K562 (cell line): ENCODE data around the gene NOS1. TPM values are rescaled to one million over a fixed set of nuclear protein-coding genes. Genes with fewer than 3 reads are reported as not detected.

Experiments used
- ATAC-seq: fragments of 200-7000 bp; cut with Tn5 transposase; 3 replicates; pipeline ENCODE4 v1.9.1; 2020; ENCODE audit warnings: moderate library complexity
- BruUV-seq: library from RNA; stranded (reverse); fragments of 400-500 nt; replicated peaks from 2 replicates; lab custom pipeline; 2021; lab: Mats Ljungman, UMichigan
- CTCF ChIA-PET: fragments of 300-600 bp; formaldehyde crosslinking; extraction: SDS; loops from one replicate; lab custom pipeline; 2021; ENCODE audit warnings: low intra/inter-chr PET ratio; lab: Yijun Ruan, JAX
- POLR2A ChIA-PET: fragments of 300-600, 350-650 bp; sonication (Branson Sonifier 250); formaldehyde crosslinking; extraction: SDS; loops from one replicate; lab custom pipeline; 2021; ENCODE audit warnings: antibody characterized with exemption, inconsistent platforms; lab: Yijun Ruan, JAX
- DNase-seq, 4 experiments: peaks; one replicate each; pipeline versions ENCODE4 v3.0.0 to v3.0.0-alpha.2; 2011 to 2018; ENCODE audit warnings: low spot score in 3 of 4, mixed read lengths in 3 of 4; ENCODE audit errors: extremely low read depth in 1 of 4
- FAIRE-seq: peaks from 2 replicates; lab custom pipeline; 2011; peaks lifted over from hg19 to GRCh38; lab: Jason Lieb, UNC
- H2AFZ ChIP-seq: 2 replicates; pipeline ENCODE4 v1.6.0; 2011; ENCODE audit warnings: low read depth, low read length, control low read depth, inconsistent platforms
- H3K27ac ChIP-seq: fragments of 200-600 bp; 3 replicates; pipeline ENCODE4 v1.8.0; 2011; ENCODE audit warnings: low read depth, mild to moderate bottlenecking, control low read depth, inconsistent platforms, low read length, moderate library complexity, mixed read lengths; ENCODE audit errors: extremely low read depth
- H3K27me3 ChIP-seq, 2 experiments: fragments of 300-600 bp in 1 of 2; 2 replicates in 1 of 2; 3 replicates in 1 of 2; pipeline versions ENCODE4 v1.6.0 to v1.8.0; 2011; ENCODE audit warnings: inconsistent platforms in 2 of 2, low read length in 2 of 2, mild to moderate bottlenecking in 1 of 2, mixed read lengths in 1 of 2, moderate library complexity in 1 of 2; ENCODE audit not compliant: control insufficient read depth in 2 of 2, insufficient read depth in 2 of 2
- H3K36me3 ChIP-seq: fragments of 300-600 bp; 3 replicates; pipeline ENCODE4 v1.8.0; 2011; ENCODE audit warnings: mild to moderate bottlenecking, low read length, inconsistent platforms; ENCODE audit not compliant: control insufficient read depth, insufficient read depth
- H3K4me1 ChIP-seq, 2 experiments: fragments of 200-600 bp in 1 of 2; replicated peaks in 1 of 2; 2 replicates in 1 of 2; 3 replicates in 1 of 2; pipeline versions ENCODE4 v1.5.1 to v1.8.0; 2011; ENCODE audit warnings: inconsistent platforms in 2 of 2, low read length in 2 of 2, mild to moderate bottlenecking in 1 of 2, mixed read lengths in 1 of 2, moderate library complexity in 1 of 2; ENCODE audit not compliant: control insufficient read depth in 2 of 2, insufficient read depth in 2 of 2
- H3K4me2 ChIP-seq: 2 replicates; pipeline ENCODE4 v1.6.1; 2011; ENCODE audit warnings: low read length, control low read depth, inconsistent platforms, mixed read lengths; ENCODE audit not compliant: insufficient read depth
- H3K4me3 ChIP-seq: fragments of 200-600 bp; sonication (generic), shearing (Covaris generic); 2 replicates; pipeline ENCODE4 v1.5.1; 2016; ENCODE audit warnings: control low read depth, inconsistent platforms
- H3K79me2 ChIP-seq: fragments of 200-600 bp; 3 replicates; pipeline ENCODE4 v1.8.0; 2011; ENCODE audit warnings: low read length, inconsistent platforms; ENCODE audit not compliant: control insufficient read depth, insufficient read depth
- H3K9ac ChIP-seq, 2 experiments: 2 replicates each; pipeline versions ENCODE4 v1.6.0 to v1.6.1; 2011; ENCODE audit warnings: low read depth in 2 of 2, low read length in 2 of 2, control low read depth in 1 of 2, inconsistent platforms in 1 of 2, mild to moderate bottlenecking in 1 of 2, mixed read lengths in 1 of 2; ENCODE audit not compliant: insufficient read depth in 1 of 2
- H3K9me1 ChIP-seq: one replicate; pipeline ENCODE4 v1.6.0; 2011; ENCODE audit warnings: inconsistent platforms, mild to moderate bottlenecking, low read length, moderate library complexity; ENCODE audit not compliant: control insufficient read depth, insufficient read depth
- H3K9me3 ChIP-seq: replicated peaks from 2 replicates; pipeline ENCODE4 v1.5.1; 2011; ENCODE audit warnings: low read depth, low read length, inconsistent platforms; ENCODE audit not compliant: control insufficient read depth, insufficient read depth
- H4K20me1 ChIP-seq: replicated peaks from 2 replicates; pipeline ENCODE4 v1.6.1; 2011; ENCODE audit warnings: low read length, inconsistent platforms, mixed read lengths; ENCODE audit not compliant: control insufficient read depth, insufficient read depth
- CHCHD3 ChIP-seq: fragments of 250-450 bp; sonication (Bioruptor Pico); IDR thresholded peaks from 2 replicates; pipeline ENCODE4 v2.1.2; 2022; ENCODE audit warnings: mild to moderate bottlenecking
- CHD4 ChIP-seq: fragments of 200-600 bp; sonication (generic); IDR thresholded peaks from 3 replicates; pipeline ENCODE4 v1.6.1; 2012; ENCODE audit warnings: low read depth, mild to moderate bottlenecking, mixed read lengths, low read length, inconsistent platforms; ENCODE audit not compliant: insufficient read depth, insufficient replicate concordance, poor library complexity, severe bottlenecking
- ELF2 ChIP-seq: fragments of 250-450 bp; sonication (Bioruptor Pico); IDR thresholded peaks from 2 replicates; pipeline ENCODE4 v1.5.0; 2021; ENCODE audit warnings: mild to moderate bottlenecking
- MCM7 ChIP-seq, 2 experiments: fragments of 450-650 bp; IDR thresholded peaks; 2 replicates each; pipeline ENCODE4 v1.6.1; 2016 to 2018
- NRF1 ChIP-seq, 2 experiments: fragments of 450-650 bp; IDR thresholded peaks in 1 of 2; conservative IDR thresholded peaks in 1 of 2; 2 replicates each; pipeline ENCODE4 v1.6.1; 2014; ENCODE audit warnings: mild to moderate bottlenecking in 2 of 2
- SREBF1 ChIP-seq: fragments of 150-350 bp; IDR thresholded peaks from 2 replicates; pipeline ENCODE4 v1.6.1; 2014; ENCODE audit warnings: antibody characterized with exemption, low read depth, low read length, borderline replicate concordance
- XRCC5 ChIP-seq: fragments of 200-400 bp; formaldehyde crosslinking; IDR thresholded peaks from 2 replicates; pipeline ENCODE4 v1.6.1; 2017; ENCODE audit warnings: low read depth, mild to moderate bottlenecking, low read length
- ZC3H8 ChIP-seq: fragments of 450-650 bp; IDR thresholded peaks from 2 replicates; pipeline ENCODE4 v1.6.1; 2017
- ZNF133 ChIP-seq: fragments of 250-450 bp; sonication (Bioruptor Pico); IDR thresholded peaks from 2 replicates; pipeline ENCODE4 v1.4.0; 2020; ENCODE audit warnings: mild to moderate bottlenecking
- ZNF217 ChIP-seq: sonication (generic); formaldehyde crosslinking; IDR thresholded peaks from 2 replicates; pipeline ENCODE4 v1.8.0; 2022; ENCODE audit warnings: mild to moderate bottlenecking, missing genetic modification reagents
- ZNF717 ChIP-seq: fragments of 250-450 bp; sonication (Bioruptor Pico); IDR thresholded peaks from 2 replicates; pipeline ENCODE4 v1.5.0; 2021
- WGBS: fragments of 100-300 bp; shearing (Covaris generic); methylation state at CpG from one replicate; pipeline ENCODE4 v1.1.6; 2016; ENCODE audit warnings: low coverage, mixed read lengths; ENCODE audit not compliant: insufficient coverage; ENCODE audit errors: missing lambda C conversion rate; 5-methylcytosine and 5-hydroxymethylcytosine counted together
- in situ Hi-C: fragments of 300-500 bp; cut with MboI; formaldehyde crosslinking; loops from 4 replicates; pipeline ENCODE4 v1.15.0; 2018; ENCODE audit warnings: inconsistent platforms, mixed read lengths
- intact Hi-C: fragments of 100-400 bp; cut with micrococcal nuclease; formaldehyde crosslinking; loops from 2 replicates; pipeline ENCODE4 v1.14.2; 2022
- polyA plus RNA-seq, 8 experiments: library from polyadenylated mRNA; depleted of rRNA in 4 of 8; stranded (reverse) in 5 of 8; unstranded in 3 of 8; fragments of >200 nt; fragmentation: Nextera tagmentation in 2 of 8; fragmentation: Illumina TruSeq in 1 of 8; extraction: Ambion mirVana in 2 of 8; extraction: Trizol in 1 of 8; gene quantifications; 2 replicates each; pipeline versions ENCODE4 v1.2.1 to v1.2.3, GENCODE V29; 2011 to 2014; ENCODE audit warnings: inconsistent platforms in 1 of 8, missing spikeins in 1 of 8
- total RNA-seq, 7 experiments: library from RNA; depleted of rRNA in 6 of 7; stranded (reverse); fragments of >200 nt in 6 of 7; fragmentation: Illumina TruSeq in 2 of 7; extraction: Trizol in 2 of 7; gene quantifications; 2 replicates each; pipeline versions ENCODE4 v1.2.1 to v1.2.3, GENCODE V29; 2011 to 2021; ENCODE audit warnings: low replicate concordance in 1 of 7
- TF ChIP-seq, protein P1 (sequence below): fragments of 450-650 bp; IDR thresholded peaks from 2 replicates; pipeline ENCODE4 v1.6.1; 2017; ENCODE audit warnings: mild to moderate bottlenecking, moderate library complexity
- TF ChIP-seq, protein P2 (sequence below): IDR thresholded peaks from 3 replicates; pipeline ENCODE4 v1.6.1; 2011; ENCODE audit warnings: borderline replicate concordance, mild to moderate bottlenecking, moderate library complexity; ENCODE audit not compliant: insufficient read length; ENCODE audit errors: extremely low read depth
- TF ChIP-seq, protein P3 (sequence below): conservative IDR thresholded peaks from 2 replicates; pipeline ENCODE4 v1.6.1; 2011; ENCODE audit warnings: low read depth, mild to moderate bottlenecking, low read length; ENCODE audit not compliant: control insufficient read depth

Gene NOS1
- total and polyA plus RNA-seq, 9 of the 15 experiments (the other 6 are each of a cell fraction or from before 2014, with no cell fraction given): not detected

DNA sequence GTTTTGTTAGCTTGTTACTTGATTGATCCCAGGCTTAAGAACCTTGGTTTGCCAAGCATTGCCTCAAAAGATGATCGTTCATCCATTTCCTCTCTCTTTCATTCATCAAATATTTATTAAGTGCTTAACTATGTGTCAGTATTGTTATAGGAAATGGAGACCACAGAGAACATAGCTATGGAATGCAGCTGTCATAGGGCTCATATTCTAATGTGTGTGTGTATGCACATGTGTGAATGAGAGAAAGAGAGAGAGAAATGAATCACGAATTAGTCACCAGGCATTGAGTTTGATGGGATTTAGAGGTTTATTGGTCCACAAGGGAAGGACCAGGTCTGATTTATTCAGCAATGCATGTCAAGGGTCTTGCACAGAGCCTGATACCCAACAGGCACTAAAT lies 100.2 kb downstream of the NOS1 start:
- Histone ChIP-seq H3K27ac (no peak overlapping the region), H3K4me2 (no peak overlapping the region), H3K4me1 (no peaks in the 10 kb centered on the region), H3K9me1 (no peaks in the 10 kb centered on the region), H3K79me2 (no peaks in the 10 kb centered on the region), H3K9ac (no peak overlapping the region), H4K20me1 (0 out of 2 replicates have a peak, but pooled peaks cover 5% of the 10 kb centered on the region), H3K9me3 (no peaks in the 10 kb centered on the region), H3K27me3 (peaks cover 14 to 36% of the 10 kb centered on the region in 2 experiments; a peak in 4 of 5 replicates), H3K4me3 (no peak overlapping the region), H3K36me3 (no peaks in the 10 kb centered on the region), H2AFZ (no peak overlapping the region)
- 0% methylated on average over 2 of the region's 2 CpGs for WGBS
- ATAC-seq (no peak), DNase-seq (no peak), FAIRE-seq (no peak)
- in situ Hi-C loops: no loop called here
- ChIA-PET POLR2A (interaction anchor here (0.6 kb wide), 1 partner anchor 354 kb away, joined by 3 read pairs; no protein-coding TSS in a partner anchor), CTCF (no interaction called here)
- no TSS peak for BruUV-seq
- intact Hi-C loops: no loop called here
- no peak for TF ChIP-seq SREBF1
- no peak for TF ChIP-seq NRF1 (conservative IDR thresholded peaks at IDR 0.05 in 1 of 2, IDR thresholded peaks at IDR 0.05 in 1 of 2)
- TF ChIP-seq ZNF717 (CRISPR knock-in tag): no peak
- no peak for TF ChIP-seq MCM7 (IDR thresholded peaks at IDR 0.05)
- TF ChIP-seq XRCC5: no peak
- no peak for TF ChIP-seq ZC3H8
- TF ChIP-seq ZNF133: no peak
- TF ChIP-seq, protein P1, sequence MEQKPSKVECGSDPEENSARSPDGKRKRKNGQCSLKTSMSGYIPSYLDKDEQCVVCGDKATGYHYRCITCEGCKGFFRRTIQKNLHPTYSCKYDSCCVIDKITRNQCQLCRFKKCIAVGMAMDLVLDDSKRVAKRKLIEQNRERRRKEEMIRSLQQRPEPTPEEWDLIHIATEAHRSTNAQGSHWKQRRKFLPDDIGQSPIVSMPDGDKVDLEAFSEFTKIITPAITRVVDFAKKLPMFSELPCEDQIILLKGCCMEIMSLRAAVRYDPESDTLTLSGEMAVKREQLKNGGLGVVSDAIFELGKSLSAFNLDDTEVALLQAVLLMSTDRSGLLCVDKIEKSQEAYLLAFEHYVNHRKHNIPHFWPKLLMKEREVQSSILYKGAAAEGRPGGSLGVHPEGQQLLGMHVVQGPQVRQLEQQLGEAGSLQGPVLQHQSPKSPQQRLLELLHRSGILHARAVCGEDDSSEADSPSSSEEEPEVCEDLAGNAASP: no peak
- TF ChIP-seq CHD4: no peak
- no peak for TF ChIP-seq ELF2
- TF ChIP-seq ZNF217: no peak
- TF ChIP-seq, protein P2, sequence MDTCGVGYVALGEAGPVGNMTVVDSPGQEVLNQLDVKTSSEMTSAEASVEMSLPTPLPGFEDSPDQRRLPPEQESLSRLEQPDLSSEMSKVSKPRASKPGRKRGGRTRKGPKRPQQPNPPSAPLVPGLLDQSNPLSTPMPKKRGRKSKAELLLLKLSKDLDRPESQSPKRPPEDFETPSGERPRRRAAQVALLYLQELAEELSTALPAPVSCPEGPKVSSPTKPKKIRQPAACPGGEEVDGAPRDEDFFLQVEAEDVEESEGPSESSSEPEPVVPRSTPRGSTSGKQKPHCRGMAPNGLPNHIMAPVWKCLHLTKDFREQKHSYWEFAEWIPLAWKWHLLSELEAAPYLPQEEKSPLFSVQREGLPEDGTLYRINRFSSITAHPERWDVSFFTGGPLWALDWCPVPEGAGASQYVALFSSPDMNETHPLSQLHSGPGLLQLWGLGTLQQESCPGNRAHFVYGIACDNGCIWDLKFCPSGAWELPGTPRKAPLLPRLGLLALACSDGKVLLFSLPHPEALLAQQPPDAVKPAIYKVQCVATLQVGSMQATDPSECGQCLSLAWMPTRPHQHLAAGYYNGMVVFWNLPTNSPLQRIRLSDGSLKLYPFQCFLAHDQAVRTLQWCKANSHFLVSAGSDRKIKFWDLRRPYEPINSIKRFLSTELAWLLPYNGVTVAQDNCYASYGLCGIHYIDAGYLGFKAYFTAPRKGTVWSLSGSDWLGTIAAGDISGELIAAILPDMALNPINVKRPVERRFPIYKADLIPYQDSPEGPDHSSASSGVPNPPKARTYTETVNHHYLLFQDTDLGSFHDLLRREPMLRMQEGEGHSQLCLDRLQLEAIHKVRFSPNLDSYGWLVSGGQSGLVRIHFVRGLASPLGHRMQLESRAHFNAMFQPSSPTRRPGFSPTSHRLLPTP: no peak
- TF ChIP-seq, protein P3, sequence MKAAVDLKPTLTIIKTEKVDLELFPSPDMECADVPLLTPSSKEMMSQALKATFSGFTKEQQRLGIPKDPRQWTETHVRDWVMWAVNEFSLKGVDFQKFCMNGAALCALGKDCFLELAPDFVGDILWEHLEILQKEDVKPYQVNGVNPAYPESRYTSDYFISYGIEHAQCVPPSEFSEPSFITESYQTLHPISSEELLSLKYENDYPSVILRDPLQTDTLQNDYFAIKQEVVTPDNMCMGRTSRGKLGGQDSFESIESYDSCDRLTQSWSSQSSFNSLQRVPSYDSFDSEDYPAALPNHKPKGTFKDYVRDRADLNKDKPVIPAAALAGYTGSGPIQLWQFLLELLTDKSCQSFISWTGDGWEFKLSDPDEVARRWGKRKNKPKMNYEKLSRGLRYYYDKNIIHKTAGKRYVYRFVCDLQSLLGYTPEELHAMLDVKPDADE: no peak
- no peak for TF ChIP-seq CHCHD3 (CRISPR knock-in tag)
